Loucy (cell line): ENCODE results near the gene KRTAP10-10.

Experiments used
- H2AFZ ChIP-seq: fragments of 200-600 bp; sonication (generic); 2 replicates; pipeline ENCODE4 v1.6.0; 2016; ENCODE audit warnings: antibody characterized with exemption, mild to moderate bottlenecking, low read length, moderate library complexity
- H3F3A ChIP-seq: fragments of 200-600 bp; 2 replicates; pipeline ENCODE4 v1.6.0; 2016; ENCODE audit warnings: antibody characterized with exemption, low read depth, mild to moderate bottlenecking
- H3K27me3 ChIP-seq: fragments of 200-600 bp; sonication (generic); 2 replicates; pipeline ENCODE4 v1.6.1; 2014; ENCODE audit warnings: low read length, mild to moderate bottlenecking; ENCODE audit not compliant: insufficient read depth, poor library complexity, severe bottlenecking
- H3K36me3 ChIP-seq: fragments of 200-600 bp; sonication (generic); 2 replicates; pipeline ENCODE4 v1.6.1; 2016; ENCODE audit warnings: low read length; ENCODE audit not compliant: insufficient read depth
- H3K4me1 ChIP-seq: fragments of 200-600 bp; sonication (generic); 2 replicates; pipeline ENCODE4 v1.5.1; 2014; ENCODE audit warnings: low read length, mild to moderate bottlenecking; ENCODE audit not compliant: insufficient read depth, poor library complexity, severe bottlenecking
- H3K4me2 ChIP-seq: fragments of 200-600 bp; sonication (generic); 2 replicates; pipeline ENCODE4 v1.6.0; 2014; ENCODE audit warnings: antibody characterized with exemption, low read length, low read depth, mild to moderate bottlenecking; ENCODE audit not compliant: poor library complexity, severe bottlenecking
- H3K4me3 ChIP-seq: fragments of 200-600 bp; sonication (generic); 2 replicates; pipeline ENCODE4 v1.5.1; 2014; ENCODE audit warnings: low read length, mild to moderate bottlenecking, mixed read lengths; ENCODE audit not compliant: poor library complexity, severe bottlenecking
- H3K79me2 ChIP-seq: fragments of 200-600 bp; sonication (generic); 2 replicates; pipeline ENCODE4 v1.6.1; 2014; ENCODE audit warnings: low read length; ENCODE audit not compliant: insufficient read depth
- H3K9ac ChIP-seq: fragments of 200-600 bp; sonication (generic); 2 replicates; pipeline ENCODE4 v1.6.0; 2014; ENCODE audit warnings: mild to moderate bottlenecking, low read depth, low read length, moderate library complexity; ENCODE audit not compliant: poor library complexity, severe bottlenecking
- H3K9me2 ChIP-seq: fragments of 200-600 bp; sonication (generic); replicated peaks from 2 replicates; pipeline ENCODE4 v1.6.1; 2016; ENCODE audit warnings: low read depth, low read length, mixed read lengths
- H3K9me3 ChIP-seq: fragments of 200-600 bp; sonication (generic); 2 replicates; pipeline ENCODE4 v1.6.1; 2014; ENCODE audit warnings: mild to moderate bottlenecking, antibody characterized with exemption, low read length, low read depth; ENCODE audit not compliant: insufficient read depth
- H4K20me1 ChIP-seq: fragments of 200-600 bp; sonication (generic); 2 replicates; pipeline ENCODE4 v1.6.0; 2014; ENCODE audit warnings: antibody characterized with exemption, low read length, mild to moderate bottlenecking; ENCODE audit not compliant: insufficient read depth, poor library complexity, severe bottlenecking
- CTCF ChIP-seq: fragments of 200-600 bp; sonication (generic); conservative IDR thresholded peaks from 2 replicates; pipeline ENCODE4 v1.5.1; 2014; ENCODE audit warnings: mild to moderate bottlenecking, antibody characterized with exemption, low read length
- EZH2phosphoT487 ChIP-seq: fragments of 200-600 bp; IDR thresholded peaks from 2 replicates; pipeline ENCODE4 v1.6.1; 2018; ENCODE audit warnings: antibody characterized with exemption, mild to moderate bottlenecking, moderate library complexity, borderline replicate concordance

The KRTAP10-10 gene

GRCh38 chr21:44686843-44687561 lies 49.8 kb downstream of the KRTAP10-10 start:
- Histone ChIP-seq H3K4me1 (no peaks in the 10 kb centered on the region), H3K79me2 (no peaks in the 10 kb centered on the region), H3K4me3 (no peak overlapping the region), H3K9me3 (no peaks in the 10 kb centered on the region), H2AFZ (no peak overlapping the region), H4K20me1 (no peaks in the 10 kb centered on the region), H3K9me2 (no peaks in the 10 kb centered on the region), H3K4me2 (no peak overlapping the region), H3K9ac (no peak overlapping the region), H3F3A (no peaks in the 10 kb centered on the region), H3K36me3 (no peaks in the 10 kb centered on the region), H3K27me3 (no peaks in the 10 kb centered on the region)
- TF ChIP-seq EZH2phosphoT487 (no peak), CTCF (no peak)

- no peaks in the 10 kb centered on the region for H4K20me1 ChIP-seq
- TF ChIP-seq EZH2phosphoT487, result no peak
- TF ChIP-seq CTCF, result no peak
- no peak overlapping the region for H3K9ac ChIP-seq
- no peaks in the 10 kb centered on the region for H3K79me2 ChIP-seq
- no peak overlapping the region for H3K4me2 ChIP-seq
- H3K4me3 ChIP-seq, result no peak overlapping the region
- H3K9me3 ChIP-seq, result peaks cover 4% of the 10 kb centered on the region; the same call in 1 of the 2 replicates
- no peak overlapping the region for H2AFZ ChIP-seq
- no peaks in the 10 kb centered on the region for H3K27me3 ChIP-seq
- no peaks in the 10 kb centered on the region for H3K36me3 ChIP-seq
- no peaks in the 10 kb centered on the region for H3K9me2 ChIP-seq
- no peaks in the 10 kb centered on the region for H3F3A ChIP-seq
- no peaks in the 10 kb centered on the region for H3K4me1 ChIP-seq
Observed at GRCh38 chr21:44687671-44688070, 50.5 kb downstream of the KRTAP10-10 start.
